ENCODE results near the gene KRTAP5-5. TPM values are rescaled to one million over a fixed set of nuclear protein-coding genes. Genes with fewer than 3 reads are reported as not detected.
"Not testable (repeated sequence)": the region's sequence is repeated elsewhere in the genome, so short reads cannot be mapped to it uniquely, and the experiment has no call there.

The KRTAP5-5 gene
- total and polyA plus RNA-seq, 7 donors: 0.28 to 0.92 TPM; not detected in 5

DNA sequence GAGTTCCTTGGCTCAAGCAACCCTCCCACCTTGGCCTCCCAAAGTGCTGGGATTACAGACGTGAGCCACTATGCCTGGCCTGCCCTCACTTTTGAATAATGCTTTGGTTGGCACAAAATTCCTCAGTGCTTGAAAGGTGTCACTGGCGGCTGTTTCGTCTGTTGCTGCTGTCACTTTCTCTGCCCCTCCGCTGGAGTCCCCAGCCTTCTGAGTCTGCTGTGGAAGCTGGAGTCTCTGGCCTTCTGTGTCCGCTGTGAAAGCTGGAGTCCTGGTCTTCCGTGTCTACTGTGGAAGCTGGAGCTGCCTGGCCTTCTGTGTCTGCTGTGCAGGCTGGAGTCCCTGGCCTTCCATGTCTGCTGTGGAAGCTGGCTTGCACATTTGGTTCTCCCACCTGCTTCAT lies 39.6 kb upstream of the KRTAP5-5 start:
- H3K4me3 ChIP-seq: no peak overlapping the region
- no peaks in the 10 kb centered on the region for H3K36me3 ChIP-seq
- intact Hi-C loops (cut with DNase I): no loop called here
- no peak overlapping the region for H3K27ac ChIP-seq
- TF ChIP-seq, protein P1, sequence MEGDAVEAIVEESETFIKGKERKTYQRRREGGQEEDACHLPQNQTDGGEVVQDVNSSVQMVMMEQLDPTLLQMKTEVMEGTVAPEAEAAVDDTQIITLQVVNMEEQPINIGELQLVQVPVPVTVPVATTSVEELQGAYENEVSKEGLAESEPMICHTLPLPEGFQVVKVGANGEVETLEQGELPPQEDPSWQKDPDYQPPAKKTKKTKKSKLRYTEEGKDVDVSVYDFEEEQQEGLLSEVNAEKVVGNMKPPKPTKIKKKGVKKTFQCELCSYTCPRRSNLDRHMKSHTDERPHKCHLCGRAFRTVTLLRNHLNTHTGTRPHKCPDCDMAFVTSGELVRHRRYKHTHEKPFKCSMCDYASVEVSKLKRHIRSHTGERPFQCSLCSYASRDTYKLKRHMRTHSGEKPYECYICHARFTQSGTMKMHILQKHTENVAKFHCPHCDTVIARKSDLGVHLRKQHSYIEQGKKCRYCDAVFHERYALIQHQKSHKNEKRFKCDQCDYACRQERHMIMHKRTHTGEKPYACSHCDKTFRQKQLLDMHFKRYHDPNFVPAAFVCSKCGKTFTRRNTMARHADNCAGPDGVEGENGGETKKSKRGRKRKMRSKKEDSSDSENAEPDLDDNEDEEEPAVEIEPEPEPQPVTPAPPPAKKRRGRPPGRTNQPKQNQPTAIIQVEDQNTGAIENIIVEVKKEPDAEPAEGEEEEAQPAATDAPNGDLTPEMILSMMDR (IDR thresholded peaks at IDR 0.05): no peak
- TF ChIP-seq EP300 (IDR thresholded peaks at IDR 0.05) (no peak), POLR2A (IDR thresholded peaks at IDR 0.05) (no peak), POLR2AphosphoS5 (IDR thresholded peaks at IDR 0.05) (no peak)
- no peaks in the 10 kb centered on the region for H3K9me3 ChIP-seq
- H3K27me3 ChIP-seq: peaks cover 0 to 10% (median 0%) of the 10 kb centered on the region in 3 donors
- no peaks in the 10 kb centered on the region for H3K4me1 ChIP-seq
- 96 to 97% methylated on average over 6 of the region's 6 CpGs for WGBS, 2 donors
- peak; percentile 26 for DNase-seq

DNA sequence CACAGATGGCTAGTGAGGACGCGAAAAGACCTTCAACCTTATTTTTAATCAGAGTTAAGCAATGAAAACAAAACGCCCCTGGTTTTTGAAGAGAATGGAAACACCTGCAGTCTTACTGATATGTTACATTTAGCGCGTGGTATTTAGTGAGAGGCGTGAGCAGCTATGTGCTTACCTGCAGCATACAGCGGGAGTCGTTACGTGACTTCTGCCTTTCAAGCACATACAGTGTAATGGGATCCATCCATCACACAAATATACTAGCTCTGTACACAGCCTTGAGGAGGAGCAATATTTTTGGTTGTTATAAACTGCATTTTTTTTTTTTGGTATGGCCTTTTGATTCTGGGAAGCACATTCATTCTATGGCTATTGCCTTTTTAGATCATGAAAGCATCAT lies 36.9 kb upstream of the KRTAP5-5 start:
- peaks cover 0 to 28% (median 0%) of the 10 kb centered on the region in 3 donors for H3K27me3 ChIP-seq
- H3K27ac ChIP-seq: no peak overlapping the region
- TF ChIP-seq POLR2AphosphoS5 (IDR thresholded peaks at IDR 0.05): no peak
- TF ChIP-seq POLR2A (IDR thresholded peaks at IDR 0.05): no peak
- TF ChIP-seq, protein P1 (IDR thresholded peaks at IDR 0.05): no peak
- TF ChIP-seq EP300 (IDR thresholded peaks at IDR 0.05): no peak
- intact Hi-C loops (cut with DNase I): no loop called here
- DNase-seq: peak; percentile 3
- H3K4me3 ChIP-seq: no peak overlapping the region
- no peaks in the 10 kb centered on the region for H3K4me1 ChIP-seq
- no peaks in the 10 kb centered on the region for H3K9me3 ChIP-seq
- WGBS, 2 donors: 83 to 87% methylated on average over 9 of the region's 9 CpGs
- no peaks in the 10 kb centered on the region for H3K36me3 ChIP-seq

DNA sequence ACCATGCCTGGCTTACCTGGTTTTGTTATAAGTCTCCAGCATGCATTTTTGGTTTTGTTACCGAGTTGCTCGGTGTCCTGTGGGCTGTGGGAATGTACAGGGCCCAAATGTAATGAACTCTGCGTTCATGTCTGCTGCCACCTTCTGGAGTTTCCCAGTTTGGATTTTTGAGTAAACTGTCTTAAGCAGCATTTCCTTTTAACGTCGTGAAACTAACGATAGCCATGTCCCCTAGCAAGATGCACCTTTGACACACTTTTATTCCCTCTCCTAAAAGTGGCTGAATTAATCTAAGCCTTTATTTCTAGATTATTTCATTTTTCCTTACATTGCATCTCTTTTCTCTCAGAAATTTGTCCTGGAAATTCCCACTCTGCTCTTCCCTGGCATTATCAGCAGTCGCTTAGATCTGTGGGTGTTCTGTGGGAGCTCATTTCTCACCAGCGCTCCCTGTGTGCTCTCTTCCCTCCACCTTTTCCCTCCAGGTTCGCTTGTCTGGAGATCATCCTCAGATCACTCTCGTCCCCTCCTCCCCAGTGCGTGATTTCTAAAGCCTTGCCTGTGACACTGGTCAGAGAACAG lies 33.5 kb upstream of the KRTAP5-5 start:
- H3K9me3 ChIP-seq; intact Hi-C loops (cut with DNase I); H3K27ac ChIP-seq; DNase-seq; H3K4me1 ChIP-seq; H3K36me3 ChIP-seq; H3K4me3 ChIP-seq: not testable (repeated sequence)
- H3K27me3 ChIP-seq: peaks cover 0 to 33% (median 0%) of the 10 kb centered on the region in 3 donors
- WGBS, 2 donors: 16 to 42% methylated on average over 11 of the region's 11 CpGs

DNA sequence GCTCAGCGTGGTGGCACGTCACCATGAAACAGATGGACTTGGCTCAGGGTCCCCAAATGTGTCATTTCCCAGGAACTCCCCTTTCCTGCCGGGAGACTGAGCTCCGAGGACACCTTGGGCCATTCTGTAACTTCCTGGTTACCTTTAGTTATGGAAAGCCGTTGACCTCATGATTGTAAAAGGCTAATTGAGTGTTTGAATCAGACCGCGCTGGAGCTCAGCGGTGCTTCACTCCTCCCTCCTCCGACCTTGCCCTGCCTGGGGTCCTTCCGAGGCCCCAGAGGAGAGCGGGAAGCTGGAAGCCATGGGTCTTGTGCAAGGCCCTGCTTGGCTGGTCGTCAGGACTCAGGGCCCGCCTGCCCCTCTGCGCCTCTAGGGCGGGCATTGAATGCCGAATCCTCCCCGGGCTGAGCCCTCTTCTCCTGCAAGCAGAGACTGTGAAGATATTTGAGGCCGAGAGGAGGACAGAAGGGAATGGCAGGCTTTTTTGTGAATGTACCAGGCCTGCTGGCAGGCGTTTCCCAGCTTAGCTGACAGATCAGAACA lies 32.9 kb upstream of the KRTAP5-5 start:
- intact Hi-C loops (cut with DNase I); H3K4me1 ChIP-seq; DNase-seq; H3K27ac ChIP-seq; H3K36me3 ChIP-seq; H3K4me3 ChIP-seq; H3K9me3 ChIP-seq: not testable (repeated sequence)
- WGBS, 2 donors: 31 to 55% methylated on average over 19 of the region's 19 CpGs
- peaks cover 0 to 36% (median 0%) of the 10 kb centered on the region in 3 donors for H3K27me3 ChIP-seq

DNA sequence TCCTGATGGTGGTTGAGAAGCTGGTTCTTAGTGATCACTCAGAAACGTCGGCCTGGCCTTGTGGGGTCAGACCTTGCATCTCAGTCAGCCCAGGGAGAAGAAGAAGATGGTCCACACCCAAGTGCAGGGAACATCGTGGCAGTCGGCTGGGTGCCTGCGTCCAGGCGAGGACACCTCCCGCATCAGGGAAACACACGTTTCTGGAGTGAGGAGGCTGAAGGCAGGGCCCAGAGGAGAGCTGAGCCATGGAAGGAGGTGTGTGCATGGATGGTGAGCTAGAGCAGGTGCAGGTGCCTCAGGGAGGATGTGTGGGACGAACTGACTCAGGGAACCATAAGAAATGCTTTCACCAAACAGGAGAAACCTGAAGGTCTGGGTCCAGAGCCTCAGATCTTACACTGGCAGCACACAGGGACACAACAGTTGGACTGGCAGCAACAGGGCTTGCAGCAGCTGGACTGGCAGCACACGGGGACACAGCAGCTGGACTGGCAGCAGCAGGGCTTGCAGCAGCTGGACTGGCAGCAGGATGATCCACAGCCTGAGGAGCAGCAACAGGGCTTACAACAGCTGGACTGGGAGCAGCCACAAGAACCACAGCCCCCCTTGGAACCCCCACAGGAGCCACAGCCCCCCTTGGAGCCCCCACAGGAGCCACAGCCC lies 32.1 kb upstream of the KRTAP5-5 start:
- Histone ChIP-seq H3K4me3 (no peak overlapping the region), H3K9me3 (no peaks in the 10 kb centered on the region), H3K4me1 (no peaks in the 10 kb centered on the region), H3K27ac (no peak overlapping the region), H3K36me3 (no peaks in the 10 kb centered on the region), H3K27me3 (peaks cover 0 to 36% (median 0%) of the 10 kb centered on the region in 3 donors)
- WGBS, 2 donors: 71 to 84% methylated on average over 10 of the region's 10 CpGs
- TF ChIP-seq POLR2A (IDR thresholded peaks at IDR 0.05) (no peak), EP300 (IDR thresholded peaks at IDR 0.05) (no peak), POLR2AphosphoS5 (IDR thresholded peaks at IDR 0.05) (no peak)
- TF ChIP-seq, protein P1 (IDR thresholded peaks at IDR 0.05): no peak
- intact Hi-C loops (cut with DNase I): no loop called here
- peak; percentile 18 for DNase-seq

Measured in sigmoid colon (tissue), 7 donors.